GM21515 (cell line): ENCODE measurements around the gene LCNL1.
"Not testable (repeated sequence)": the region's sequence is repeated elsewhere in the genome, so short reads cannot be mapped to it uniquely, and the experiment has no call there.

Source experiments
- ATAC-seq: cut with Tn5 transposase; IDR thresholded peaks from one replicate; pipeline ENCODE4 v1.9.1; 2021; ENCODE audit not compliant: unreplicated experiment

LCNL1 gene

GRCh38 chr9:137021979-137022661 is 39.3 kb downstream of the LCNL1 start:
- no peak for ATAC-seq

GRCh38 chr9:137022662-137023008 is 39.8 kb downstream of the LCNL1 start:
- ATAC-seq, result no peak

GRCh38 chr9:137023157-137023556 is 40.4 kb downstream of the LCNL1 start:
- ATAC-seq, result no peak

- ATAC-seq, result no peak
Measured at GRCh38 chr9:137023583-137023991, 40.8 kb downstream of the LCNL1 start.

- no peak for ATAC-seq
Measured at GRCh38 chr9:137025517-137025966, 42.7 kb downstream of the LCNL1 start.

GRCh38 chr9:137026384-137026783 is 43.6 kb downstream of the LCNL1 start:
- no peak for ATAC-seq

- ATAC-seq, result no peak
Measured at GRCh38 chr9:137026828-137027227, 44.0 kb downstream of the LCNL1 start.

- no peak for ATAC-seq
Measured at GRCh38 chr9:137027369-137028262, 44.8 kb downstream of the LCNL1 start, which contains the start of gene ABCA2. Gene ABCA2 (minus strand): TSS chr9:137028237. CDS start chr9:137028140, 97 bp downstream.

GRCh38 chr9:137028263-137029057 is 45.7 kb downstream of the LCNL1 start:
- ATAC-seq, result no peak

GRCh38 chr9:137029058-137029936 is 46.5 kb downstream of the LCNL1 start:
- ATAC-seq, result no peak

GRCh38 chr9:137030006-137030405 is 47.2 kb downstream of the LCNL1 start:
- no peak for ATAC-seq

- no peak for ATAC-seq
Measured at GRCh38 chr9:137030538-137031527, 48.0 kb downstream of the LCNL1 start.

- no peak for ATAC-seq
Measured at GRCh38 chr9:137031904-137032640, 49.3 kb downstream of the LCNL1 start, which contains the start of gene FUT7. Gene FUT7 (minus strand): TSS chr9:137032088. CDS start chr9:137031991, 97 bp downstream.

- ATAC-seq, result no peak
Measured at GRCh38 chr9:137032858-137033257, 50.1 kb downstream of the LCNL1 start.

- not testable (repeated sequence) for ATAC-seq
Measured at GRCh38 chr9:137033481-137033880, 50.7 kb downstream of the LCNL1 start.

- no peak for ATAC-seq
Measured at GRCh38 chr9:137034039-137034708, 51.4 kb downstream of the LCNL1 start.

GRCh38 chr9:137034709-137035506 is 52.1 kb downstream of the LCNL1 start:
- ATAC-seq, result peak; percentile 58
